ENCODE measurements around the gene COL1A1. TPM values are rescaled to one million over a fixed set of nuclear protein-coding genes. Genes with fewer than 3 reads are reported as not detected.

The COL1A1 gene
- total RNA-seq, 1 donor from 2014 or later, result 105 TPM

GRCh38 chr17:50199803-50200456 lies 1.5 kb downstream of the COL1A1 start:
- no peak for DNase-seq (ENCODE audit: low read depth)
- no peak for TF ChIP-seq CTCF (conservative IDR thresholded peaks at IDR 0.05; ENCODE audit: low read depth, low read length)
- peak overlapping the region; percentile 58 for H3K4me3 ChIP-seq (ENCODE audit: low read depth, low read length)

DNA sequence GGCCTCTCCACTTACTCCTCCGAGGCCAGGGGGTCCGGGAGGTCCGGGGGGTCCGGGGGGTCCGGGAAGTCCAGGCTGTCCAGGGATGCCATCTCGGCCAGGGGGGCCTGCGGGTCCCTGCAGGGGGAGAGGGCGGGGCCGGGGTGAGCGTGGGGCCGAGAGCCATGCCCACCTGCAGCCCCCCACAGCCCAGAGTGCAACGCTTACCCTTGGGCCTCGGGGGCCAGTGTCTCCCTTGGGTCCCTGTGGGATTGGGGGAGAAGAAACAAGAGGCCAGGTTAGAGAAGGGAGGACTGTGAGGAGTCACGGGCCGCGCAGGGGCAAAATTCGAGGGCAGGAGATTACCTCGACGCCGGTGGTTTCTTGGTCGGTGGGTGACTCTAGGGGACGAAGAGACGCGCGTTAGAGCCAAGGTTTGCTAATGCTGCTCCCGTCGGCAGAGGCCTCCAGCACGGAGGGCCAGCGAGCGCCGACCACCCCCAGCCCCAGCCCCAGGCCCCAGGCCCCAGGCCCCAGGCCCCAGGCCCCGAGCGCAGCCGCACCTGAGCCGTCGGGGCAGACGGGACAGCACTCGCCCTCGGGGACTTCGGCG lies 2.1 kb downstream of the COL1A1 start:
- H3K4me3 ChIP-seq (ENCODE audit: low read depth, low read length), result peak overlapping the region; percentile 58
- no peak for DNase-seq (ENCODE audit: low read depth)
- no peak for TF ChIP-seq CTCF (conservative IDR thresholded peaks at IDR 0.05; ENCODE audit: low read depth, low read length)

DNA sequence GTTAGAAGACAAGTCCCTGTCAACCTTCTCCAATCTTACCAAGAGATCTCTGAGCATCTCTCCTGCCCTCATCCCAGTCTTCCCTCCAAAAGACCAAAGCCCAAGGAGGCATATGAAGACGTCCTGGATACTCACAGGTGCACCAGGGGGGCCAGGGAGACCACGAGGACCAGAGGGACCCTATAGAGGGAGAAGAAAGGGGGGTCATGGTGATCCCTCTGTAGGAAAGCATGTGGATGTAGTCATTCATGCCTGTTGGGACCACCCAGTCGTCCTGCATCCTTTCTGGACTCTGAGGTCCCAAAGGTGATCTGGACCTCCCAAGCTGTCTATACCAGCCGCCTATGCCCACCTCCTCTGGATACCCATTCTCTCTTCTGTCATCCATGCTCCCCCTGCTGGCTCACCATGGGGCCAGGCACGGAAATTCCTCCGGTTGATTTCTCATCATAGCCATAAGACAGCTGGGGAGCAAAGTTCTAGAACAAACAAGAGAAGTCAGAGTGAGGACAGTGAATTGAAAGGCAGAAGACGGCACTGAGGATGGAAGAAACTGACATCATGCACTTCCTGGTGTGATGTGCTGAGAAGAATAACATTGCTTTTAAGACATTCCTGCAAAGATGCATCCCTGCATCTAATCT lies 3.3 kb downstream of the COL1A1 start:
- no peak for DNase-seq (ENCODE audit: low read depth)
- no peak overlapping the region for H3K4me3 ChIP-seq (ENCODE audit: low read depth, low read length)
- peak; percentile 95 for TF ChIP-seq CTCF (conservative IDR thresholded peaks at IDR 0.05; ENCODE audit: low read depth, low read length)

- DNase-seq (ENCODE audit: low read depth), result no peak
- H3K4me3 ChIP-seq (ENCODE audit: low read depth, low read length), result no peak overlapping the region
- no peak for TF ChIP-seq CTCF (conservative IDR thresholded peaks at IDR 0.05; ENCODE audit: low read depth, low read length)
Measured at GRCh38 chr17:50196826-50197225, 4.6 kb downstream of the COL1A1 start.

- TF ChIP-seq CTCF (conservative IDR thresholded peaks at IDR 0.05; ENCODE audit: low read depth, low read length), result no peak
- DNase-seq (ENCODE audit: low read depth), result no peak
- H3K4me3 ChIP-seq (ENCODE audit: low read depth, low read length), result no peak overlapping the region
Measured at GRCh38 chr17:50196036-50196435, 5.4 kb downstream of the COL1A1 start.

DNA sequence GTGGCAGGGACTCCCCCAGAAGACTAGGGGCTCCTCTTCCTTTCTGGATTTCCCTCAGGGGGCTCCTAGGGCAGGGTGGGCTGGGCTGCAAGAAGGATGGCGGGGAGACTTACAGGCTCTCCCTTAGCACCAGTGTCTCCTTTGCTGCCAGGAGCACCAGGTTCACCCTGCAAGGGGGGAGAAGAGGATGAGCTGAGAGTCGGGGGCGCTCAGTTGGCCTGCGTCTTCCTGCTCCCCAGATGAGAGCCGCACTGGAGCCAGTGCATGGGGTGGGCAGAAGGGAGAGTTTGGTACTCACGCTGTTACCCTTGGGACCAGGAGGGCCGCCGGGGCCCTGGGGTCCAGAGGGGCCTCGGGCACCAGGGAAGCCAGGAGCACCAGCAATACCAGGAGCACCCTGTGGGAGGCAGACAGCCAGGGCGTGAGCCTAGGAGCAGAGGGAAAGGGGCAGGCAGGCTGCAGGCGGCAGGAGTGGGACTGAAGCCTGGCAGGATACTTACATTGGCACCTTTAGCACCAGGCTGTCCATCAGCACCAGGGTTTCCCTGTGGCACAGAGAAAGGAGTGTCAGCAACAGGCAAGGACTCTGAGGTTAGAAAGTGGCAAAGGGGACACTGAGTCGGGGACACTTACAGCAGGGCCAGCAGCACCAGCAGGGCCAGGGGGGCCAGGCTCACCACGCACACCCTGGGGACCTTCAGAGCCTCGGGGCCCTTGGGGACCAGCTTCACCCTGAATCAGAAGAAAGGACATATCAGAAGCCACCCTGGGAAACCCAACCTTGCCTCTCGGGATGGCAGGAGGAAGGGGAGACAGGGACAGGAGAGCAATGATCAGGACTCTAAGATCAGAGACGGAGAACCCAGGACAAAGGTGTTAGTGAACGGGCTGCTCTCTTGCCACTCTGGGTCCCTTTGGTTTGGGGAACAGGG lies 6.2 kb downstream of the COL1A1 start:
- no peak for DNase-seq (ENCODE audit: low read depth)
- no peak for TF ChIP-seq CTCF (conservative IDR thresholded peaks at IDR 0.05; ENCODE audit: low read depth, low read length)
- no peak overlapping the region for H3K4me3 ChIP-seq (ENCODE audit: low read depth, low read length)

Data from epithelial cell of proximal tubule (primary cell).